IMR-90 (cell line): Measurements from ENCODE around the gene KCNAB1. TPM values are rescaled to one million over a fixed set of nuclear protein-coding genes. Genes with fewer than 3 reads are reported as not detected.

Experiments
- ATAC-seq: fragments of 200-7000 bp; cut with Tn5 transposase; 2 replicates; pipeline ENCODE4 v1.9.1; 2020; ENCODE audit warnings: low read depth, mild to moderate bottlenecking, moderate library complexity
- BruUV-seq: library from RNA; stranded (reverse); fragments of 400-500 nt; replicated peaks from 2 replicates; lab custom pipeline; 2021; lab: Mats Ljungman, UMichigan
- CTCF ChIA-PET: fragments of 300-600 bp; formaldehyde crosslinking; extraction: SDS; loops from one replicate; lab custom pipeline; 2021; ENCODE audit warnings: antibody characterized with exemption; lab: Yijun Ruan, JAX
- POLR2A ChIA-PET: fragments of 300-600 bp; sonication (Branson Sonifier 250); formaldehyde crosslinking; loops from one replicate; lab custom pipeline; 2022; ENCODE audit warnings: antibody characterized with exemption; ENCODE audit not compliant: unreplicated experiment; lab: Charles Lee
- DNase-seq: peaks from one replicate; pipeline ENCODE4 v3.0.0; 2013
- H2AFZ ChIP-seq: replicated peaks from 2 replicates; pipeline ENCODE3; 2013; ENCODE audit warnings: low read length, mild to moderate bottlenecking; ENCODE audit not compliant: poor library complexity
- H2AK5ac ChIP-seq: 2 replicates; pipeline ENCODE4 v1.6.1; 2013; ENCODE audit warnings: low read depth, low read length, inconsistent platforms
- H2AK9ac ChIP-seq: replicated peaks from 2 replicates; pipeline ENCODE3; 2013; ENCODE audit warnings: mild to moderate bottlenecking, low read depth, low read length, moderate library complexity; ENCODE audit not compliant: poor library complexity
- H2BK120ac ChIP-seq: 2 replicates; pipeline ENCODE4 v1.6.1; 2013; ENCODE audit warnings: low read depth, low read length, inconsistent platforms
- H2BK15ac ChIP-seq: 3 replicates; pipeline ENCODE4 v1.6.1; 2013; ENCODE audit warnings: low read depth, low read length, inconsistent platforms
- H2BK20ac ChIP-seq: 2 replicates; pipeline ENCODE4 v1.6.1; 2013; ENCODE audit warnings: low read depth, mild to moderate bottlenecking, inconsistent platforms, low read length, moderate library complexity
- H2BK5ac ChIP-seq: 2 replicates; pipeline ENCODE4 v1.6.1; 2013; ENCODE audit warnings: mild to moderate bottlenecking, low read depth, low read length, inconsistent platforms; ENCODE audit not compliant: poor library complexity, severe bottlenecking
- H3K14ac ChIP-seq: replicated peaks from 2 replicates; pipeline ENCODE4 v1.6.1; 2013; ENCODE audit warnings: low read depth, low read length, inconsistent platforms
- H3K18ac ChIP-seq: 2 replicates; pipeline ENCODE4 v1.6.1; 2013; ENCODE audit warnings: low read depth, low read length, control low read depth
- H3K23ac ChIP-seq: 2 replicates; pipeline ENCODE4 v1.6.1; 2013; ENCODE audit warnings: low read depth, low read length, inconsistent platforms
- H3K27ac ChIP-seq: 2 replicates; pipeline ENCODE4 v1.5.1; 2013; ENCODE audit warnings: mild to moderate bottlenecking, control low read depth, low read length; ENCODE audit not compliant: insufficient read depth
- H3K27me3 ChIP-seq: 2 replicates; pipeline ENCODE4 v1.6.1; 2013; ENCODE audit warnings: low read length; ENCODE audit not compliant: control insufficient read depth, insufficient read depth
- H3K36me3 ChIP-seq: 2 replicates; pipeline ENCODE4 v1.6.1; 2013; ENCODE audit warnings: low read length, mixed read lengths; ENCODE audit not compliant: control insufficient read depth, insufficient read depth
- H3K4ac ChIP-seq: 2 replicates; pipeline ENCODE4 v1.6.1; 2013; ENCODE audit warnings: low read depth, low read length, inconsistent platforms
- H3K4me1 ChIP-seq: 2 replicates; pipeline ENCODE4 v1.6.1; 2013; ENCODE audit warnings: low read length, mixed read lengths; ENCODE audit not compliant: control insufficient read depth, insufficient read depth
- H3K4me2 ChIP-seq: 2 replicates; pipeline ENCODE4 v1.6.1; 2013; ENCODE audit warnings: low read depth, mild to moderate bottlenecking, control low read depth, low read length, moderate library complexity
- H3K4me3 ChIP-seq: 2 replicates; pipeline ENCODE4 v1.5.1; 2013; ENCODE audit warnings: low read depth, mild to moderate bottlenecking, control low read depth, low read length, moderate library complexity; ENCODE audit not compliant: insufficient read depth
- H3K56ac ChIP-seq: 2 replicates; pipeline ENCODE4 v1.6.1; 2013; ENCODE audit warnings: low read length, inconsistent platforms; ENCODE audit not compliant: insufficient read depth; ENCODE audit errors: extremely low read depth
- H3K79me1 ChIP-seq, 2 experiments: 2 replicates each; pipeline ENCODE4 v1.6.1; 2013; ENCODE audit warnings: low read length in 2 of 2, inconsistent platforms in 1 of 2, low read depth in 1 of 2
- H3K9ac ChIP-seq: 2 replicates; pipeline ENCODE4 v1.6.1; 2013; ENCODE audit warnings: low read depth, low read length, control low read depth
- H3K9me1 ChIP-seq: 2 replicates; pipeline ENCODE4 v1.6.1; 2013; ENCODE audit warnings: low read length, inconsistent platforms; ENCODE audit not compliant: insufficient read depth
- H3K9me3 ChIP-seq: 2 replicates; pipeline ENCODE4 v1.6.1; 2013; ENCODE audit warnings: low read length; ENCODE audit not compliant: control insufficient read depth, insufficient read depth
- H4K20me1 ChIP-seq: 2 replicates; pipeline ENCODE4 v1.6.1; 2013; ENCODE audit warnings: low read length, inconsistent platforms; ENCODE audit not compliant: insufficient read depth
- H4K5ac ChIP-seq: 2 replicates; pipeline ENCODE4 v1.6.1; 2013; ENCODE audit warnings: mild to moderate bottlenecking, low read depth, low read length, control low read depth
- H4K8ac ChIP-seq, 2 experiments: 2 replicates each; pipeline ENCODE4 v1.6.1; 2013; ENCODE audit warnings: low read depth in 2 of 2, low read length in 2 of 2, control low read depth in 1 of 2, inconsistent platforms in 1 of 2
- H4K91ac ChIP-seq: 2 replicates; pipeline ENCODE4 v1.6.1; 2013; ENCODE audit warnings: low read depth, low read length, inconsistent platforms; ENCODE audit not compliant: insufficient read depth
- CHD1 ChIP-seq: IDR thresholded peaks from 2 replicates; pipeline ENCODE4 v1.6.1; 2012; ENCODE audit warnings: low read depth, low read length, improper control_type of control experiment
- WGBS, 2 experiments: methylation state at CpG; one replicate each; pipeline versions ENCODE4 v1.1.5 to v1.1.7; 2013; ENCODE audit warnings: missing lambda C conversion rate in 2 of 2; ENCODE audit not compliant: insufficient read length in 1 of 2; ENCODE audit errors: extremely low coverage in 2 of 2; 5-methylcytosine and 5-hydroxymethylcytosine counted together
- dilution Hi-C: fragments of 300-500 bp; cut with HindIII; formaldehyde crosslinking; loops from one replicate; pipeline ENCODE4 v1.14.3; 2018; ENCODE audit warnings: low sequenced_read_pairs; ENCODE audit not compliant: unreplicated experiment
- in situ Hi-C: fragments of 300-500 bp; cut with MboI; formaldehyde crosslinking; loops from 3 replicates; pipeline ENCODE4 v1.14.3; 2019; ENCODE audit warnings: low sequenced_read_pairs, inconsistent platforms, mixed read lengths
- intact Hi-C: fragments of 100-400 bp; cut with micrococcal nuclease; formaldehyde crosslinking; loops from 2 replicates; pipeline ENCODE4 v1.10.0; 2022
- polyA plus RNA-seq, 3 experiments: library from polyadenylated mRNA; depleted of rRNA; stranded (reverse); fragments of >200 nt; gene quantifications; 2 replicates each; pipeline ENCODE4 v1.2.3, GENCODE V29; 2012; ENCODE audit warnings: low replicate concordance in 1 of 3
- total RNA-seq: library from RNA; depleted of rRNA; stranded (reverse); fragments of >200 nt; gene quantifications from 2 replicates; pipeline ENCODE4 v1.2.3, GENCODE V29; 2012

The KCNAB1 gene
- total and polyA plus RNA-seq, 2 of the 4 experiments (the other 2 are of a cell fraction): under 0.01 to 0.07 TPM

- dilution Hi-C loops (no loop called here), intact Hi-C loops (no loop called here), in situ Hi-C loops (no loop called here)
- no peaks in the 10 kb centered on the region for H3K4me1 ChIP-seq
- H3K79me1 ChIP-seq: no peaks in the 10 kb centered on the region
- H3K23ac ChIP-seq: no peak overlapping the region
- no peak overlapping the region for H3K56ac ChIP-seq
- no peak overlapping the region for H4K8ac ChIP-seq
- TF ChIP-seq CHD1: no peak
- no peaks in the 10 kb centered on the region; the same call in 1 of the 2 replicates for H3K9me3 ChIP-seq
- H3K14ac ChIP-seq: no peak overlapping the region
- ChIA-PET POLR2A (no interaction called here), CTCF (no interaction called here)
- no peak overlapping the region for H3K4me2 ChIP-seq
- DNase-seq (no peak), ATAC-seq (no peak)
- no peaks in the 10 kb centered on the region for H3K9me1 ChIP-seq
- H4K5ac ChIP-seq: no peak overlapping the region
- H3K27me3 ChIP-seq: peaks cover 3% of the 10 kb centered on the region
- no peak overlapping the region for H3K18ac ChIP-seq
- no peak overlapping the region for H2BK20ac ChIP-seq
- H3K4me3 ChIP-seq: no peak overlapping the region
- no peak overlapping the region for H2BK5ac ChIP-seq
- no peaks in the 10 kb centered on the region for H4K20me1 ChIP-seq
- H2AK5ac ChIP-seq: no peak overlapping the region
- H3K4ac ChIP-seq: no peak overlapping the region
- H3K9ac ChIP-seq: no peak overlapping the region
- H2BK120ac ChIP-seq: no peak overlapping the region
- BruUV-seq: no TSS peak
- H3K36me3 ChIP-seq: no peaks in the 10 kb centered on the region
- no peak overlapping the region for H3K27ac ChIP-seq
- no CpG with 5 or more reads among the region's 2 CpGs for WGBS, 2 experiments
- no peak overlapping the region for H2BK15ac ChIP-seq
- no peak overlapping the region for H4K91ac ChIP-seq
- no peak overlapping the region for H2AFZ ChIP-seq
- H2AK9ac ChIP-seq: peak overlapping the region; percentile 65
Observed at GRCh38 chr3:156418428-156418827, 298.1 kb downstream of the KCNAB1 start.
